K562 (cell line): Measurements from ENCODE around the gene TMEM174. TPM values are rescaled to one million over a fixed set of nuclear protein-coding genes. Genes with fewer than 3 reads are reported as not detected.

ENCODE experiments used
- ATAC-seq: fragments of 200-7000 bp; cut with Tn5 transposase; 3 replicates; pipeline ENCODE4 v1.9.1; 2020; ENCODE audit warnings: moderate library complexity
- BruUV-seq: library from RNA; stranded (reverse); fragments of 400-500 nt; replicated peaks from 2 replicates; lab custom pipeline; 2021; lab: Mats Ljungman, UMichigan
- CTCF ChIA-PET: fragments of 300-600 bp; formaldehyde crosslinking; extraction: SDS; loops from one replicate; lab custom pipeline; 2021; ENCODE audit warnings: low intra/inter-chr PET ratio; lab: Yijun Ruan, JAX
- POLR2A ChIA-PET: fragments of 300-600, 350-650 bp; sonication (Branson Sonifier 250); formaldehyde crosslinking; extraction: SDS; loops from one replicate; lab custom pipeline; 2021; ENCODE audit warnings: antibody characterized with exemption, inconsistent platforms; lab: Yijun Ruan, JAX
- DNase-seq, 4 experiments: peaks; one replicate each; pipeline versions ENCODE4 v3.0.0 to v3.0.0-alpha.2; 2011 to 2018; ENCODE audit warnings: low spot score in 3 of 4, mixed read lengths in 3 of 4; ENCODE audit errors: extremely low read depth in 1 of 4
- FAIRE-seq: peaks from 2 replicates; lab custom pipeline; 2011; peaks lifted over from hg19 to GRCh38; lab: Jason Lieb, UNC
- H2AFZ ChIP-seq: 2 replicates; pipeline ENCODE4 v1.6.0; 2011; ENCODE audit warnings: low read depth, low read length, control low read depth, inconsistent platforms
- H3K27ac ChIP-seq: fragments of 200-600 bp; 3 replicates; pipeline ENCODE4 v1.8.0; 2011; ENCODE audit warnings: low read depth, mild to moderate bottlenecking, control low read depth, inconsistent platforms, low read length, moderate library complexity, mixed read lengths; ENCODE audit errors: extremely low read depth
- H3K27me3 ChIP-seq, 2 experiments: fragments of 300-600 bp in 1 of 2; 2 replicates in 1 of 2; 3 replicates in 1 of 2; pipeline versions ENCODE4 v1.6.0 to v1.8.0; 2011; ENCODE audit warnings: inconsistent platforms in 2 of 2, low read length in 2 of 2, mild to moderate bottlenecking in 1 of 2, mixed read lengths in 1 of 2, moderate library complexity in 1 of 2; ENCODE audit not compliant: control insufficient read depth in 2 of 2, insufficient read depth in 2 of 2
- H3K36me3 ChIP-seq: fragments of 300-600 bp; 3 replicates; pipeline ENCODE4 v1.8.0; 2011; ENCODE audit warnings: mild to moderate bottlenecking, low read length, inconsistent platforms; ENCODE audit not compliant: control insufficient read depth, insufficient read depth
- H3K4me1 ChIP-seq, 2 experiments: fragments of 200-600 bp in 1 of 2; replicated peaks in 1 of 2; 2 replicates in 1 of 2; 3 replicates in 1 of 2; pipeline versions ENCODE4 v1.5.1 to v1.8.0; 2011; ENCODE audit warnings: inconsistent platforms in 2 of 2, low read length in 2 of 2, mild to moderate bottlenecking in 1 of 2, mixed read lengths in 1 of 2, moderate library complexity in 1 of 2; ENCODE audit not compliant: control insufficient read depth in 2 of 2, insufficient read depth in 2 of 2
- H3K4me2 ChIP-seq: 2 replicates; pipeline ENCODE4 v1.6.1; 2011; ENCODE audit warnings: low read length, control low read depth, inconsistent platforms, mixed read lengths; ENCODE audit not compliant: insufficient read depth
- H3K4me3 ChIP-seq: fragments of 200-600 bp; sonication (generic), shearing (Covaris generic); 2 replicates; pipeline ENCODE4 v1.5.1; 2016; ENCODE audit warnings: control low read depth, inconsistent platforms
- H3K79me2 ChIP-seq: fragments of 200-600 bp; 3 replicates; pipeline ENCODE4 v1.8.0; 2011; ENCODE audit warnings: low read length, inconsistent platforms; ENCODE audit not compliant: control insufficient read depth, insufficient read depth
- H3K9ac ChIP-seq, 2 experiments: 2 replicates each; pipeline versions ENCODE4 v1.6.0 to v1.6.1; 2011; ENCODE audit warnings: low read depth in 2 of 2, low read length in 2 of 2, control low read depth in 1 of 2, inconsistent platforms in 1 of 2, mild to moderate bottlenecking in 1 of 2, mixed read lengths in 1 of 2; ENCODE audit not compliant: insufficient read depth in 1 of 2
- H3K9me1 ChIP-seq: one replicate; pipeline ENCODE4 v1.6.0; 2011; ENCODE audit warnings: inconsistent platforms, mild to moderate bottlenecking, low read length, moderate library complexity; ENCODE audit not compliant: control insufficient read depth, insufficient read depth
- H3K9me3 ChIP-seq: replicated peaks from 2 replicates; pipeline ENCODE4 v1.5.1; 2011; ENCODE audit warnings: low read depth, low read length, inconsistent platforms; ENCODE audit not compliant: control insufficient read depth, insufficient read depth
- H4K20me1 ChIP-seq: replicated peaks from 2 replicates; pipeline ENCODE4 v1.6.1; 2011; ENCODE audit warnings: low read length, inconsistent platforms, mixed read lengths; ENCODE audit not compliant: control insufficient read depth, insufficient read depth
- FOXM1 ChIP-seq, 2 experiments: fragments of 450-650 bp in 1 of 2; sonication (generic) in 1 of 2; formaldehyde crosslinking in 1 of 2; IDR thresholded peaks; 2 replicates each; pipeline versions ENCODE4 v1.6.1 to v1.9.0; 2017 to 2022; ENCODE audit warnings: low read depth in 2 of 2, mild to moderate bottlenecking in 2 of 2, missing genetic modification reagents in 1 of 2, moderate library complexity in 1 of 2
- MYNN ChIP-seq, 2 experiments: sonication (generic); formaldehyde crosslinking in 1 of 2; IDR thresholded peaks; 2 replicates each; pipeline versions ENCODE4 v1.5.0 to v1.6.1; 2016 to 2020; ENCODE audit warnings: antibody characterized with exemption in 1 of 2, missing genetic modification reagents in 1 of 2
- SAFB2 ChIP-seq: fragments of 200-400 bp; formaldehyde crosslinking; IDR thresholded peaks from 2 replicates; pipeline ENCODE4 v1.6.1; 2018; ENCODE audit warnings: borderline replicate concordance, low read length, low read depth, moderate library complexity; ENCODE audit not compliant: severe bottlenecking
- ZNF12 ChIP-seq: sonication (generic); formaldehyde crosslinking; IDR thresholded peaks from 2 replicates; pipeline ENCODE4 v1.4.0; 2020; ENCODE audit warnings: mild to moderate bottlenecking, missing genetic modification reagents
- ZNF76 ChIP-seq: fragments of 250-450 bp; sonication (Bioruptor Pico); IDR thresholded peaks from 2 replicates; pipeline ENCODE4 v1.4.0; 2020; ENCODE audit warnings: mild to moderate bottlenecking, moderate library complexity, borderline replicate concordance
- WGBS: fragments of 100-300 bp; shearing (Covaris generic); methylation state at CpG from one replicate; pipeline ENCODE4 v1.1.6; 2016; ENCODE audit warnings: low coverage, mixed read lengths; ENCODE audit not compliant: insufficient coverage; ENCODE audit errors: missing lambda C conversion rate; 5-methylcytosine and 5-hydroxymethylcytosine counted together
- in situ Hi-C: fragments of 300-500 bp; cut with MboI; formaldehyde crosslinking; loops from 4 replicates; pipeline ENCODE4 v1.15.0; 2018; ENCODE audit warnings: inconsistent platforms, mixed read lengths
- intact Hi-C: fragments of 100-400 bp; cut with micrococcal nuclease; formaldehyde crosslinking; loops from 2 replicates; pipeline ENCODE4 v1.14.2; 2022
- polyA plus RNA-seq, 8 experiments: library from polyadenylated mRNA; depleted of rRNA in 4 of 8; stranded (reverse) in 5 of 8; unstranded in 3 of 8; fragments of >200 nt; fragmentation: Nextera tagmentation in 2 of 8; fragmentation: Illumina TruSeq in 1 of 8; extraction: Ambion mirVana in 2 of 8; extraction: Trizol in 1 of 8; gene quantifications; 2 replicates each; pipeline versions ENCODE4 v1.2.1 to v1.2.3, GENCODE V29; 2011 to 2014; ENCODE audit warnings: inconsistent platforms in 1 of 8, missing spikeins in 1 of 8
- total RNA-seq, 7 experiments: library from RNA; depleted of rRNA in 6 of 7; stranded (reverse); fragments of >200 nt in 6 of 7; fragmentation: Illumina TruSeq in 2 of 7; extraction: Trizol in 2 of 7; gene quantifications; 2 replicates each; pipeline versions ENCODE4 v1.2.1 to v1.2.3, GENCODE V29; 2011 to 2021; ENCODE audit warnings: low replicate concordance in 1 of 7
- TF ChIP-seq, protein P1 (sequence below): fragments of 250-450 bp; sonication (Bioruptor Pico); IDR thresholded peaks from 2 replicates; pipeline ENCODE4 v1.5.0; 2020; ENCODE audit warnings: mild to moderate bottlenecking, borderline replicate concordance
- TF ChIP-seq, protein P2 (sequence below): fragments of 250-450 bp; sonication (Bioruptor Pico); IDR thresholded peaks from 2 replicates; pipeline ENCODE4 v1.8.0; 2022; ENCODE audit warnings: moderate library complexity, mild to moderate bottlenecking, inconsistent platforms

The TMEM174 gene
- total and polyA plus RNA-seq, 9 of the 15 experiments (the other 6 are each of a cell fraction or from before 2014, with no cell fraction given), result not detected

DNA sequence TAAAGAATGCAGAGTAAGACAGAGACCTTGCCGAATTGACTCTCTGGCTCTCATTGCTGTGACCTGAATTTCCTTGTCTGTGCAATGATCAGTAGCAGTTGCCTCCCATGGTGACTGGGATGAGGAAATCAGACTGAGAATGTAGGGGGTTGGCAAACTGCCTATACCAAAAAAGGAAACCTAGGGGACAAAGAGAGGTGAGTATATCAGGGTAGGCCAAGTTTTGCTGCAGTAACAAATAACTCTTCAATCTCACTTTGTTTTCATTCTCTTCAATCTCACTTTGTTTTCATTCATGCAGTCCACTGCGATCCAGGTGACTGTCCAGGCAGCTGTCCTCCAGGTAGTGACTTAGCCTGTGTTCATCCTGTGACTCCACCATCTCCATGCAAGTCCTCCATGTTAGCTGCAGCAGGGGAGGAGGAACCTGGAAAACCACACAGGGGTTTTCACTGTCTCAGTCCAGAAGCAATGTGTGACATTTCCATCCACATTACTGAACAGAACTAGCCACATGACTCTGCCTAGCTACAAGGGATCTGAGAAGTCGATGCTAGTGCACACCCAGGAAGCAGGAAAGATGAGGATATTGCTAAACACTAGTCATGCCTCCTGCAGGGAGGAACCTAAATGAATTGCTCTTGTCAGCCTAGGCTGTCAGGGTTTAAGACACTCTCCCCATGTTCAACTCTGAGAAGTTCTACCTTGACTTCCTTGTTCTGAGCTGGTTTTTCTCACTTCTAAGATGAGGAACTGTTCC lies 26.0 kb downstream of the TMEM174 start:
- Histone ChIP-seq H3K36me3 (no peaks in the 10 kb centered on the region), H3K4me2 (no peak overlapping the region), H3K9me1 (no peaks in the 10 kb centered on the region), H3K4me1 (peaks cover 0 to 6% of the 10 kb centered on the region in 2 experiments; a peak in 3 of 5 replicates), H3K79me2 (no peaks in the 10 kb centered on the region), H2AFZ (no peak overlapping the region), H4K20me1 (no peaks in the 10 kb centered on the region), H3K9me3 (no peaks in the 10 kb centered on the region), H3K4me3 (no peak overlapping the region), H3K27me3 (peaks cover 27 to 53% of the 10 kb centered on the region in 2 experiments; a peak in 3 of 5 replicates), H3K27ac (no peak overlapping the region), H3K9ac (no peak overlapping the region)
- ChIA-PET POLR2A (interaction anchor here (0.6 to 1.1 kb wide), 2 partner anchors 9 to 34 kb away, joined by 3 read pairs; no protein-coding TSS in a partner anchor), CTCF (no interaction called here)
- WGBS, result 0% methylated on average over 3 of the region's 3 CpGs
- FAIRE-seq (no peak), DNase-seq (no peak), ATAC-seq (no peak)
- BruUV-seq, result no TSS peak
- intact Hi-C loops (no loop called here), in situ Hi-C loops (no loop called here)
- TF ChIP-seq ZNF12 (CRISPR knock-in tag), result 0 out of 2 replicates have a peak, but pooled peaks have one; percentile 51
- no peak for TF ChIP-seq FOXM1 (IDR thresholded peaks at IDR 0.05; ENCODE audit: low read depth)
- TF ChIP-seq FOXM1 (CRISPR knock-in tag; IDR thresholded peaks at IDR 0.05; ENCODE audit: low read depth), result no peak

DNA sequence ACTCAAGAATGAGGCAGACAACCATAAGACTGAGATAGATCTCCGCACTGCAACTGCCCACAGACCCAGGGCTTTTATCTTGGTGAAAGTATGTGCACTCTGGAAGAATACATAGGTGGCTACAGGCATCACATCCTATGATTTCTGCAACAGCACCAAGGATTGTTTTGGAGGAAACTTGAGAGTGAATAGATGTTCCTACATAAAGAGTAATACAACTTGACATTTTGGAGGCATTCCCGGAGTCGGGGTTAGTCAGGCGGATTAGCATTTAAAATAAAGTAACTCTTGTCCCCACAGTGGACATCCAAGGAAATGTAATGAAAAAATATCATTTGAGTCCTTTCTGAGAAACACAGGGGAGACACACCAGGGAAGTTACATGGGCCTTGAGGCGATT lies 26.7 kb downstream of the TMEM174 start:
- no peaks in the 10 kb centered on the region for H3K36me3 ChIP-seq
- DNase-seq, result no peak
- H3K9me3 ChIP-seq, result no peaks in the 10 kb centered on the region
- no peak overlapping the region for H3K27ac ChIP-seq
- POLR2A ChIA-PET, result interaction anchor here (0.6 to 1.1 kb wide), 2 partner anchors 9 to 35 kb away, joined by 3 read pairs; no protein-coding TSS in a partner anchor
- no peak overlapping the region for H2AFZ ChIP-seq
- intact Hi-C loops (loop anchor here (5.0 kb wide), 2 partner anchors 62 to 117 kb away; no protein-coding TSS in a partner anchor), in situ Hi-C loops (loop anchor here (5.0 kb wide), 1 partner anchor 282 kb away; no protein-coding TSS in a partner anchor)
- CTCF ChIA-PET, result no interaction called here
- ATAC-seq, result no peak
- H3K79me2 ChIP-seq, result no peaks in the 10 kb centered on the region
- peaks cover 0 to 6% of the 10 kb centered on the region in 2 experiments; a peak in 3 of 5 replicates for H3K4me1 ChIP-seq
- H3K27me3 ChIP-seq, result peaks cover 27 to 49% of the 10 kb centered on the region in 2 experiments; a peak in 3 of 5 replicates
- H4K20me1 ChIP-seq, result no peaks in the 10 kb centered on the region
- H3K9ac ChIP-seq, result no peak overlapping the region
- BruUV-seq, result no TSS peak
- no peaks in the 10 kb centered on the region for H3K9me1 ChIP-seq
- 0% methylated on average over 5 of the region's 5 CpGs for WGBS
- no peak for FAIRE-seq
- no peak overlapping the region for H3K4me3 ChIP-seq
- H3K4me2 ChIP-seq, result no peak overlapping the region
- TF ChIP-seq, protein P1, sequence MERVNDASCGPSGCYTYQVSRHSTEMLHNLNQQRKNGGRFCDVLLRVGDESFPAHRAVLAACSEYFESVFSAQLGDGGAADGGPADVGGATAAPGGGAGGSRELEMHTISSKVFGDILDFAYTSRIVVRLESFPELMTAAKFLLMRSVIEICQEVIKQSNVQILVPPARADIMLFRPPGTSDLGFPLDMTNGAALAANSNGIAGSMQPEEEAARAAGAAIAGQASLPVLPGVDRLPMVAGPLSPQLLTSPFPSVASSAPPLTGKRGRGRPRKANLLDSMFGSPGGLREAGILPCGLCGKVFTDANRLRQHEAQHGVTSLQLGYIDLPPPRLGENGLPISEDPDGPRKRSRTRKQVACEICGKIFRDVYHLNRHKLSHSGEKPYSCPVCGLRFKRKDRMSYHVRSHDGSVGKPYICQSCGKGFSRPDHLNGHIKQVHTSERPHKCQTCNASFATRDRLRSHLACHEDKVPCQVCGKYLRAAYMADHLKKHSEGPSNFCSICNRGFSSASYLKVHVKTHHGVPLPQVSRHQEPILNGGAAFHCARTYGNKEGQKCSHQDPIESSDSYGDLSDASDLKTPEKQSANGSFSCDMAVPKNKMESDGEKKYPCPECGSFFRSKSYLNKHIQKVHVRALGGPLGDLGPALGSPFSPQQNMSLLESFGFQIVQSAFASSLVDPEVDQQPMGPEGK (CRISPR knock-in tag), result no peak
- TF ChIP-seq, protein P2, sequence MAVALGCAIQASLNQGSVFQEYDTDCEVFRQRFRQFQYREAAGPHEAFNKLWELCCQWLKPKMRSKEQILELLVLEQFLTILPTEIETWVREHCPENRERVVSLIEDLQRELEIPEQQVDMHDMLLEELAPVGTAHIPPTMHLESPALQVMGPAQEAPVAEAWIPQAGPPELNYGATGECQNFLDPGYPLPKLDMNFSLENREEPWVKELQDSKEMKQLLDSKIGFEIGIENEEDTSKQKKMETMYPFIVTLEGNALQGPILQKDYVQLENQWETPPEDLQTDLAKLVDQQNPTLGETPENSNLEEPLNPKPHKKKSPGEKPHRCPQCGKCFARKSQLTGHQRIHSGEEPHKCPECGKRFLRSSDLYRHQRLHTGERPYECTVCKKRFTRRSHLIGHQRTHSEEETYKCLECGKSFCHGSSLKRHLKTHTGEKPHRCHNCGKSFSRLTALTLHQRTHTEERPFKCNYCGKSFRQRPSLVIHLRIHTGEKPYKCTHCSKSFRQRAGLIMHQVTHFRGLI, result no peak
- TF ChIP-seq SAFB2, result no peak
- TF ChIP-seq MYNN (IDR thresholded peaks at IDR 0.05), result no peak
- TF ChIP-seq MYNN (CRISPR knock-in tag; IDR thresholded peaks at IDR 0.05), result no peak
- no peak for TF ChIP-seq ZNF76 (CRISPR knock-in tag)
